ENCODE measurements around the gene NUP205. TPM values are rescaled to one million over a fixed set of nuclear protein-coding genes. Genes with fewer than 3 reads are reported as not detected.

The NUP205 gene
- total RNA-seq, 2 experiments from 2014 or later, result 119 to 120 TPM

DNA sequence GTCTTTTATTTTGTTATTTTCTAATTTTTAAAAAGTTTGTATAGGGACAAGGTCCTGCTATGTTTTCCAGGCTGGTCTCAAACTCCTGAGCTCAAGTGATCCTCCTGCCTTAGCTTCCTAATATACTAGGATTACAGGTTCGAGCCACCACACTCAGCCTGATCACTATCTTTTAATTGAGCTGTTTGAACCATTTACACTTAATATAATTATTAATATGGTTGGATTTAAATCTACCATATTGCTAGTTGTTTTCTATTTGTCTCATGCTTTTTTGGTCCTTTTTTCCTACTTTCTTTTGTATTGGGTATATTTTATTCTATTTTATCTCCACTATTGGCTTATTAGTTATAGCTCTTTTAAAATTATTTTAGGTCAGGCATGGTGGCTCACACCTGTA is 34.6 kb upstream of the NUP205 start:
- CTCF ChIA-PET, result interaction anchor here (0.9 kb wide), 1 partner anchor 28 kb away, joined by 3 read pairs; no protein-coding TSS in a partner anchor
- Mint-ChIP-seq H3K27ac (no peak overlapping the region), H3K36me3 (no peaks in the 10 kb centered on the region)

DNA sequence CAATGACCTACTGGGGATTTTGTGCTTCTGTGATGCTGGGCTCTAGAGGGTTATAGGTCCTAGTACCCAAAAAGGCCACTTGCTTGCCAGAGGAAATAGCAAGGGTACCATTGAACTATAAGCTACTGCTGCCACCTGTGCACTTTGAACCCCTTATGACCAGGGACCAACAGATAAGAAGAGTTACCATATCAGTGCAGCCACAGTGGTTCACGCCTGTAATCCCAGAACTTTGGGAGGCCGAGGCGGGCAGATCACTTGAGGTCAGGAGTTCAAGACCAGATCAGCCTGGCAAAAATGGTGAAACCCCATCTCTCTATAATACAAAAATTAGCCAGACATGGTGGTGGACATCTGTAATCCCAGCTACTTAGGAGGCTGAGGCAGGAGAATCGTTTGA is 32.3 kb upstream of the NUP205 start:
- no peaks in the 10 kb centered on the region for H3K9me3 Mint-ChIP-seq (ENCODE audit: low read depth)
- H3K4me3 Mint-ChIP-seq, result no peak overlapping the region
- no peaks in the 10 kb centered on the region for H3K4me1 Mint-ChIP-seq
- CTCF ChIA-PET, result no interaction called here
- no peaks in the 10 kb centered on the region for H3K36me3 Mint-ChIP-seq
- no peak for ATAC-seq
- peaks cover 14% of the 10 kb centered on the region for H3K27me3 Mint-ChIP-seq
- DNase-seq, result no peak
- no peak overlapping the region for H3K27ac Mint-ChIP-seq

More for the DNA sequence above, 34.6 kb upstream of the NUP205 start:
- Mint-ChIP-seq H3K9me3 (ENCODE audit: low read depth) (no peaks in the 10 kb centered on the region), H3K4me1 (no peaks in the 10 kb centered on the region), H3K27me3 (no peaks in the 10 kb centered on the region), H3K4me3 (no peak overlapping the region)
- ATAC-seq, result no peak
- no peak for DNase-seq

GRCh38 chr7:135527025-135527424 is 30.7 kb upstream of the NUP205 start:
- Mint-ChIP-seq H3K27me3 (peaks cover 24% of the 10 kb centered on the region), H3K9me3 (ENCODE audit: low read depth) (no peaks in the 10 kb centered on the region), H3K4me3 (no peak overlapping the region), H3K27ac (no peak overlapping the region), H3K36me3 (no peaks in the 10 kb centered on the region), H3K4me1 (no peaks in the 10 kb centered on the region)
- no peak for DNase-seq
- CTCF ChIA-PET, result no interaction called here
- ATAC-seq, result no peak

- Mint-ChIP-seq H3K27me3 (peaks cover 30% of the 10 kb centered on the region), H3K4me1 (no peaks in the 10 kb centered on the region), H3K27ac (no peak overlapping the region), H3K4me3 (no peak overlapping the region), H3K9me3 (ENCODE audit: low read depth) (no peaks in the 10 kb centered on the region), H3K36me3 (no peaks in the 10 kb centered on the region)
- DNase-seq (no peak), ATAC-seq (no peak)
- CTCF ChIA-PET, result interaction anchor here (1.0 kb wide), 1 partner anchor 14 kb away, joined by 3 read pairs; no protein-coding TSS in a partner anchor
These were observed 21.6 kb upstream of the NUP205 start for GRCh38 chr7:135536150-135536549.

GRCh38 chr7:135537453-135537852 is 20.3 kb upstream of the NUP205 start:
- H3K27me3 Mint-ChIP-seq, result peaks cover 26% of the 10 kb centered on the region
- H3K4me3 Mint-ChIP-seq, result no peak overlapping the region
- no peaks in the 10 kb centered on the region for H3K4me1 Mint-ChIP-seq

GRCh38 chr7:135537905-135538304 is 19.8 kb upstream of the NUP205 start:
- CTCF ChIA-PET, result no interaction called here
- H3K4me1 Mint-ChIP-seq, result no peaks in the 10 kb centered on the region
- no peak overlapping the region for H3K27ac Mint-ChIP-seq
- no peak for ATAC-seq
- H3K27me3 Mint-ChIP-seq, result peaks cover 24% of the 10 kb centered on the region
- no peaks in the 10 kb centered on the region for H3K36me3 Mint-ChIP-seq
- DNase-seq, result no peak
- no peaks in the 10 kb centered on the region for H3K9me3 Mint-ChIP-seq (ENCODE audit: low read depth)
- no peak overlapping the region for H3K4me3 Mint-ChIP-seq

More at GRCh38 chr7:135537453-135537852, 20.3 kb upstream of the NUP205 start:
- ATAC-seq, result no peak
- H3K27ac Mint-ChIP-seq, result no peak overlapping the region
- H3K9me3 Mint-ChIP-seq (ENCODE audit: low read depth), result no peaks in the 10 kb centered on the region
- CTCF ChIA-PET, result no interaction called here
- DNase-seq, result no peak
- no peaks in the 10 kb centered on the region for H3K36me3 Mint-ChIP-seq

DNA sequence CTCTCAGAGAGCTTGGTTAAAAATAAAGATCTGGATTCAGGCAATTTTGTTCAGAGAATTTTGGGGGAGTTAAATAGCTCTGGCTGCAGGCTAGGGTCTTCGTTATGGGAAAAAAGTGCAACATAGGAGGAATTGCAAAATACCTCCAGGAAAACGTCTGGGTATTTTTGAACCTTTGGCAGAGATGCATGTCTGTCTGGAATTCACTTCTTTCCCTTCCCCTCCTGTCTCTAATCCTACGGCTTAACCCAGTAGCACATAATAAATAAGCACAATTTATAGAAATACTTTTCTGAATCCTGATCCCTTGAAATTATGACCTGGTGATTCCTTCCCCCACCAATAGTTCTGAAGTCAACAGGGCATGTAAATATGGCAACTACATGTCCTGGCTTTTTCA is 19.3 kb upstream of the NUP205 start:
- H3K9me3 Mint-ChIP-seq (ENCODE audit: low read depth), result no peaks in the 10 kb centered on the region
- no peaks in the 10 kb centered on the region for H3K4me1 Mint-ChIP-seq
- CTCF ChIA-PET, result no interaction called here
- no peak overlapping the region for H3K4me3 Mint-ChIP-seq
- ATAC-seq (no peak), DNase-seq (no peak)
- no peaks in the 10 kb centered on the region for H3K36me3 Mint-ChIP-seq
- no peak overlapping the region for H3K27ac Mint-ChIP-seq
- H3K27me3 Mint-ChIP-seq, result peaks cover 23% of the 10 kb centered on the region

GRCh38 chr7:135539629-135540028 is 18.1 kb upstream of the NUP205 start:
- CTCF ChIA-PET, result no interaction called here
- H3K27ac Mint-ChIP-seq, result no peak overlapping the region
- no peak overlapping the region for H3K4me3 Mint-ChIP-seq
- H3K27me3 Mint-ChIP-seq, result peaks cover 19% of the 10 kb centered on the region
- ATAC-seq (no peak), DNase-seq (no peak)
- no peaks in the 10 kb centered on the region for H3K36me3 Mint-ChIP-seq
- H3K4me1 Mint-ChIP-seq, result no peaks in the 10 kb centered on the region
- no peaks in the 10 kb centered on the region for H3K9me3 Mint-ChIP-seq (ENCODE audit: low read depth)

- Mint-ChIP-seq H3K9me3 (ENCODE audit: low read depth) (no peaks in the 10 kb centered on the region), H3K4me1 (no peaks in the 10 kb centered on the region), H3K27me3 (peaks cover 15% of the 10 kb centered on the region), H3K36me3 (no peaks in the 10 kb centered on the region), H3K27ac (no peak overlapping the region), H3K4me3 (no peak overlapping the region)
- CTCF ChIA-PET, result no interaction called here
- ATAC-seq (no peak), DNase-seq (no peak)
These were observed 16.7 kb upstream of the NUP205 start for GRCh38 chr7:135541029-135541428.

- Mint-ChIP-seq H3K27ac (no peak overlapping the region), H3K36me3 (no peaks in the 10 kb centered on the region), H3K27me3 (peaks cover 23% of the 10 kb centered on the region), H3K9me3 (ENCODE audit: low read depth) (no peaks in the 10 kb centered on the region), H3K4me3 (no peak overlapping the region), H3K4me1 (no peaks in the 10 kb centered on the region)
- DNase-seq (no peak), ATAC-seq (no peak)
- CTCF ChIA-PET, result no interaction called here
These were observed 7.5 kb upstream of the NUP205 start for GRCh38 chr7:135550196-135550595.

- ATAC-seq, result no peak
- H3K4me1 Mint-ChIP-seq, result peaks cover 2% of the 10 kb centered on the region
- DNase-seq, result no peak
- peaks cover 22% of the 10 kb centered on the region for H3K27me3 Mint-ChIP-seq
- H3K4me3 Mint-ChIP-seq, result no peak overlapping the region
- CTCF ChIA-PET, result interaction anchor here (0.9 kb wide), 1 partner anchor 41 kb away, joined by 3 read pairs; no protein-coding TSS in a partner anchor
- no peaks in the 10 kb centered on the region for H3K36me3 Mint-ChIP-seq
- H3K9me3 Mint-ChIP-seq (ENCODE audit: low read depth), result no peaks in the 10 kb centered on the region
- H3K27ac Mint-ChIP-seq, result no peak overlapping the region
These were observed 5.6 kb upstream of the NUP205 start for GRCh38 chr7:135552148-135552547.

DNA sequence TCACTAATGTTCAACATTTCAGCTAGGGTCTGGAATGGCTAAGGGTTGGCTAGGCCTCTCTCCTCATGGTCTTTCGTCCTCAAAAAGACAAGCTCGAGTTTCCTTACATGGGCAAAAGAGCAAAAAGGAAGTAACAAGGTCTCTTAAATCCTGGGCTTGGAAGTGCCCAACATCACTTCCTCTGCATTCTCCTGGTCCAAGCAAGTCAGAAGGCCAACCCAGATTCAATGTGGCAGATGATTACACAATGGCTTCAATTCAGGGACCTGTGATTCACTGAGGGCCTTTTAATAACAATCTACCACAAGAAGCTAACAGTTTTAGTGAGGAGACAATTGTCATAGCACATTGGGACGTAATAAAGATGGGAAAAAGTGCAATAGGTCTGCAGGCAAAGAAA is 4.4 kb upstream of the NUP205 start:
- no peak overlapping the region for H3K4me3 Mint-ChIP-seq
- CTCF ChIA-PET, result interaction anchor here (1.1 kb wide), 1 partner anchor 8 kb away, joined by 4 read pairs; no protein-coding TSS in a partner anchor
- H3K27ac Mint-ChIP-seq, result no peak overlapping the region
- H3K4me1 Mint-ChIP-seq, result peaks cover 2% of the 10 kb centered on the region
- peaks cover 15% of the 10 kb centered on the region for H3K27me3 Mint-ChIP-seq
- H3K36me3 Mint-ChIP-seq, result no peaks in the 10 kb centered on the region
- ATAC-seq, result no peak
- no peak for DNase-seq
- no peaks in the 10 kb centered on the region for H3K9me3 Mint-ChIP-seq (ENCODE audit: low read depth)

DNA sequence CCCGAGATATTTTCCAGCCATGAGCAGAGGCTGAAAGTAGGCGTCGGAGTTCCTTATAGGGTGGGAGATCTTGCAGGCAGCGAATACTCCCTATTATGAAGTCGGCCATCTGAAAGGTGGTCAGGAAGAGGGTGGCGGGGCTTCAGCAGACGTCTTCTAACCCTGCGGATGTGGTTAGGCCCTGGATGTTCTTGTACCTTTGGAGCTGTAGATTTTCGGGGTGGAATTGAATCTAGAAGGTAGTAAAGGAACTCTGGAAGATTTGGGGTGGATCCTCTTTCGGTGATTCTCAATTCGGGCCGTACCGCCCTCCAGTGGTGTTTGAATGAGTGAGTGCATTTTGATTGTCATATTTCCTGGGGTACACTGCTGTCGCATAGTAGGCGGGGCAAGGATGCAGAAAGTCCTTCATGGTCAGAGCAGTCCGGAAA is 635 bp downstream of the NUP205 start:
- Mint-ChIP-seq H3K27me3 (peaks cover 4% of the 10 kb centered on the region), H3K4me1 (peaks cover 22% of the 10 kb centered on the region), H3K27ac (no peak overlapping the region), H3K36me3 (peaks cover 18% of the 10 kb centered on the region), H3K9me3 (ENCODE audit: low read depth) (no peaks in the 10 kb centered on the region), H3K4me3 (no peak overlapping the region)
- ATAC-seq (peak; percentile 81), DNase-seq (peak; percentile 84)
- CTCF ChIA-PET, result interaction anchor here (0.6 to 2.4 kb wide), 10 partner anchors 11 to 337 kb away, joined by 3 to 11 read pairs (median 4); partner anchors contain the start of gene STMP1

DNA sequence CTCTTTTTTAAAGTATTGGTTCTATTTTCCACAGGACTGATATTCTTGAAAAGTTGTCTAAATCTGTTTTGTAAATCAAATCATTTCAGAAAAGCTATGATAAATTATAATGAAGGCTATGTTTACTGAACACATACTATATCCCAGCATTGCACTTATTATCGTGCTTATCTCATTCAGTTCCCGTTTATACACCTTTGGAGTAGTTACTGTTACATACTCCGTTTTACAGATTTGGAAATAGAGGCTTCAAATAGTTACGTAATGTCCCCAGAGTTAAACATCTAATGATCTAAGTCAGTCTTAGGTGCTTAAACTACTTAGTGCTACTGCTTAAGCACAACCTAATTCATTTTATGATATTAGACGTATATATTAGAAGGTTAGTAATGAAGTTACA is 1.2 kb downstream of the NUP205 start:
- Mint-ChIP-seq H3K27me3 (peaks cover 4% of the 10 kb centered on the region), H3K27ac (no peak overlapping the region), H3K36me3 (peaks cover 19% of the 10 kb centered on the region), H3K4me3 (no peak overlapping the region), H3K9me3 (ENCODE audit: low read depth) (no peaks in the 10 kb centered on the region), H3K4me1 (peaks cover 22% of the 10 kb centered on the region)
- CTCF ChIA-PET, result interaction anchor here (0.9 to 2.4 kb wide), 8 partner anchors 11 to 338 kb away, joined by 3 to 11 read pairs (median 4); partner anchors contain the start of gene STMP1
- DNase-seq, result no peak
- ATAC-seq, result no peak

- Mint-ChIP-seq H3K27ac (peak overlapping the region; percentile 48), H3K36me3 (peaks cover 25% of the 10 kb centered on the region), H3K4me3 (no peak overlapping the region), H3K9me3 (ENCODE audit: low read depth) (no peaks in the 10 kb centered on the region), H3K27me3 (peaks cover 2% of the 10 kb centered on the region), H3K4me1 (peaks cover 22% of the 10 kb centered on the region)
- CTCF ChIA-PET, result no interaction called here
- no peak for DNase-seq
- no peak for ATAC-seq
These were observed 2.9 kb downstream of the NUP205 start for GRCh38 chr7:135560631-135561030.

All from activated CD8-positive, alpha-beta memory T cell treated with anti-CD3 and anti-CD28 coated beads, Interleukin-2, amount 10 ng/mL, durations not matched to agents 7 days and 5 days (primary cell).